ENCODE data around the gene UNC45A. TPM values are rescaled to one million over a fixed set of nuclear protein-coding genes. Genes with fewer than 3 reads are reported as not detected.
A peak's percentile ranks its signal among the peaks of the same experiment; 100 is the strongest.
"Not testable (repeated sequence)": the region's sequence is repeated elsewhere in the genome, so short reads cannot be mapped to it uniquely, and the experiment has no call there.

Gene UNC45A
- polyA plus RNA-seq, 3 donors from 2014 or later: 54.9 to 74.4 (median 59.3) TPM

- Mint-ChIP-seq H3K27ac (peak overlapping the region in 2 of 6 donors; percentile 7 to 9), H3K9me3 (no peaks in the 10 kb centered on the region), H3K27me3 (ENCODE audit: low read depth in 3 of 3) (peaks cover 0 to 2% (median 0%) of the 10 kb centered on the region in 3 donors), H3K4me1 (no peaks in the 10 kb centered on the region), H3K4me3 (no peak overlapping the region), H3K36me3 (peaks cover 40 to 59% (median 46%) of the 10 kb centered on the region in 3 donors)
- DNase-seq: no peak
Observed at GRCh38 chr15:90916461-90916860, 18.6 kb upstream of the UNC45A start.

- Mint-ChIP-seq H3K4me3 (no peak overlapping the region), H3K27ac (peak overlapping the region in 1 of 6 donors; percentile 30), H3K9me3 (no peaks in the 10 kb centered on the region), H3K36me3 (peaks cover 37 to 59% (median 49%) of the 10 kb centered on the region in 3 donors), H3K4me1 (no peaks in the 10 kb centered on the region), H3K27me3 (ENCODE audit: low read depth in 3 of 3) (peaks cover 0 to 2% (median 0%) of the 10 kb centered on the region in 3 donors)
- DNase-seq: no peak
Observed at GRCh38 chr15:90917569-90917968, 17.5 kb upstream of the UNC45A start.

GRCh38 chr15:90918034-90918788 is 16.9 kb upstream of the UNC45A start:
- Mint-ChIP-seq H3K27me3 (ENCODE audit: low read depth in 3 of 3) (peaks cover 0 to 2% (median 0%) of the 10 kb centered on the region in 3 donors), H3K4me1 (no peaks in the 10 kb centered on the region), H3K4me3 (no peak overlapping the region), H3K27ac (peak overlapping the region in 1 of 6 donors; percentile 69), H3K36me3 (peaks cover 36 to 54% (median 43%) of the 10 kb centered on the region in 3 donors), H3K9me3 (no peaks in the 10 kb centered on the region)
- DNase-seq: no peak

GRCh38 chr15:90918835-90919234 is 16.2 kb upstream of the UNC45A start:
- Mint-ChIP-seq H3K27ac (no peak overlapping the region), H3K4me3 (no peak overlapping the region), H3K27me3 (ENCODE audit: low read depth in 3 of 3) (peaks cover 0 to 2% (median 0%) of the 10 kb centered on the region in 3 donors), H3K9me3 (no peaks in the 10 kb centered on the region), H3K36me3 (peaks cover 31 to 48% (median 42%) of the 10 kb centered on the region in 3 donors), H3K4me1 (no peaks in the 10 kb centered on the region)
- DNase-seq: no peak

DNA sequence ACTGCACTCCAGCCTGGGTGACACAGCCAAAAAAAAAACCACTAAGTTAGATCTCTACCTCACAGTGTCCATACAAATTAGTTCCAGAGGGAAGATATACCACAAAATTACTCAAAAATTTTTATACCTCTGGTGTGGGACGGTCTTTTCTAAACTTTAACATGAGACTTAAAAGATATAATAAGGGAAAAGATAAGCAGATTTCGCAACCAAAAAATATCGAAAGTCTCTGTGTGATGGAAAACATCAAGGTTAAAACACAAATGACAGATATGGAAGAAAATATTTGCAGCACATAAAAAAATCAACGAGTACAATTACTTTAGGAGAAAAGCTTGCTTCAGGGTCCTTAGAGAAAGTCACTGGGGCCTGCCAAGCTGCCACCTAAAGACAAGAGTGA is 13.2 kb upstream of the UNC45A start:
- Mint-ChIP-seq H3K27ac (peak overlapping the region in 2 of 6 donors; percentile 28), H3K4me1 (no peaks in the 10 kb centered on the region), H3K4me3 (no peak overlapping the region), H3K9me3 (no peaks in the 10 kb centered on the region), H3K27me3 (ENCODE audit: low read depth in 3 of 3) (peaks cover 0 to 2% (median 0%) of the 10 kb centered on the region in 3 donors), H3K36me3 (peaks cover 26 to 38% (median 28%) of the 10 kb centered on the region in 3 donors)
- DNase-seq: no peak

GRCh38 chr15:90922712-90923322 is 12.3 kb upstream of the UNC45A start:
- H3K4me3 Mint-ChIP-seq; H3K27me3 Mint-ChIP-seq (ENCODE audit: low read depth in 3 of 3); H3K4me1 Mint-ChIP-seq; H3K9me3 Mint-ChIP-seq; DNase-seq; H3K27ac Mint-ChIP-seq: not testable (repeated sequence)
- H3K36me3 Mint-ChIP-seq: peaks cover 18 to 32% (median 22%) of the 10 kb centered on the region in 3 donors

DNA sequence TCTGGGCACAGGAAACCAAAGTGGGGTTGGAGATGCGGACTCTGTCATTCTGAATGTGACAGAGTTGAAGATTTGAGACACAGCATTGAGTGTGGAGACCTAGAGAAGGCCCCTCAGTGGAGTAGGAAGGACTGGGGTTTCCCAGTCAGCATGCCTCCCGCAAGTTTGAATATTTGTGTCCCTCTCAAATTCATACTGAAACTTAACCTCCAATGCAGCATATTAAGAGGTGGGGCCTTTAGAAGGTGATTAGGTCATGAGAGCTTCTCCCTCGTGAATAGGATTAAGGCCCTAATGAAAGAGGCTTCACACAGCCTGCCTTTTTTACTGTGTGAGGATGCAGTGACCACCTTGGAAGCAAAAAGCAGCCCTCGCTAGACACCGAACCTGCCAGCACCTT is 10.7 kb upstream of the UNC45A start:
- no peaks in the 10 kb centered on the region for H3K9me3 Mint-ChIP-seq
- H3K4me3 Mint-ChIP-seq: no peak overlapping the region
- H3K27me3 Mint-ChIP-seq (ENCODE audit: low read depth in 3 of 3): peaks cover 0 to 3% (median 0%) of the 10 kb centered on the region in 3 donors
- H3K27ac Mint-ChIP-seq: no peak overlapping the region
- H3K4me1 Mint-ChIP-seq: peaks cover 3 to 10% of the 10 kb centered on the region in 2 donors
- peaks cover 9 to 21% (median 14%) of the 10 kb centered on the region in 3 donors for H3K36me3 Mint-ChIP-seq
- no peak for DNase-seq

DNA sequence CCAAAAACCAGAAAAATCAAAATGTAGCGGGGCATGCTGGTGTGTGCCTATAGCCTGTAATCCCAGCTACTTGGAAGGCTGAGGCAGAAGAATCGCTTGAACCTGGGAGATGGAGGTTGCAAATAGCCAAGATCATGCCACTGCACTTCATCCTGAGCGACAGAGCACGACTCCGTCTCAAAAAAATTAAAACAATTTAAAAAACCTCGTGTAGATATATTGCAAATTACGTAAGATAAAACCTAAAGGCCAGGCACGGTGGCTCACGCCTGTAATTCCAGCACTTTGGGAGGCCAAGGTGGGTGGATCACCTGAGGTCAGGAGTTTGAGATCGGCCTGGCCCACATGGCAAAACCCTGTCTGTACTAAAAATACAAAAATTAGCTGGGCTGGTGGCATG is 8.3 kb upstream of the UNC45A start:
- H3K27me3 Mint-ChIP-seq (ENCODE audit: low read depth in 3 of 3); H3K4me3 Mint-ChIP-seq; H3K36me3 Mint-ChIP-seq; DNase-seq; H3K9me3 Mint-ChIP-seq; H3K27ac Mint-ChIP-seq: not testable (repeated sequence)
- peaks cover 24 to 31% of the 10 kb centered on the region in 2 donors for H3K4me1 Mint-ChIP-seq

DNA sequence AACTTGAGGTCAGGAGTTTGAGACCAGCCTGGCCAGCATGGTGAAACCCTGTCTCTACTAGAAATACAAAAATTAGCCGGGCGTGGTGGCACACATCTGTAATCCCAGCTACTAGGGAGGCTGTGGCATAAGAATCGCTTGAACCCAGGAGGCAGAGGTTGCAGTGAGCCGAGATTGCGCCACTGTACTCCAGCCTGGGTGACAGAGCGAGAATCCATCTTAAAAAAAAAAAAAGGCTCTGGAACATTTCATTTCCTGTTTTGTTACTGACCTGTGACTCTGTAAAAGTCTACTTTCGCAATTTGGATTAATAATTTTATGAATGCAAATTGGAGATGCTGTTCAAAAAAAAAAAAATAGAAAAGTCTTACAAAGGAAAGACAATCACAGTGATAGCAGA is 7.0 kb upstream of the UNC45A start:
- Mint-ChIP-seq H3K4me3 (peak overlapping the region in 3 of 5 donors; percentile 25 to 68 (median 31)), H3K27me3 (ENCODE audit: low read depth in 3 of 3) (peaks cover 0 to 13% (median 9%) of the 10 kb centered on the region in 3 donors), H3K27ac (peak overlapping the region in 3 of 6 donors; percentile 62 to 75 (median 64)), H3K4me1 (peaks cover 30 to 39% of the 10 kb centered on the region in 2 donors)
- not testable (repeated sequence) for H3K9me3 Mint-ChIP-seq, DNase-seq, H3K36me3 Mint-ChIP-seq

- Mint-ChIP-seq H3K4me3 (peak overlapping the region; percentile 92 to 97 (median 95)), H3K9me3 (no peaks in the 10 kb centered on the region), H3K27me3 (ENCODE audit: low read depth in 3 of 3) (peaks cover 0 to 16% (median 11%) of the 10 kb centered on the region in 3 donors), H3K36me3 (no peaks in the 10 kb centered on the region), H3K27ac (peak overlapping the region; percentile 93 to 98 (median 96)), H3K4me1 (peaks cover 35 to 46% of the 10 kb centered on the region in 2 donors)
- peak in 1 of 3 donors; percentile 4 for DNase-seq
Observed at GRCh38 chr15:90929246-90930019, 5.7 kb upstream of the UNC45A start.

DNA sequence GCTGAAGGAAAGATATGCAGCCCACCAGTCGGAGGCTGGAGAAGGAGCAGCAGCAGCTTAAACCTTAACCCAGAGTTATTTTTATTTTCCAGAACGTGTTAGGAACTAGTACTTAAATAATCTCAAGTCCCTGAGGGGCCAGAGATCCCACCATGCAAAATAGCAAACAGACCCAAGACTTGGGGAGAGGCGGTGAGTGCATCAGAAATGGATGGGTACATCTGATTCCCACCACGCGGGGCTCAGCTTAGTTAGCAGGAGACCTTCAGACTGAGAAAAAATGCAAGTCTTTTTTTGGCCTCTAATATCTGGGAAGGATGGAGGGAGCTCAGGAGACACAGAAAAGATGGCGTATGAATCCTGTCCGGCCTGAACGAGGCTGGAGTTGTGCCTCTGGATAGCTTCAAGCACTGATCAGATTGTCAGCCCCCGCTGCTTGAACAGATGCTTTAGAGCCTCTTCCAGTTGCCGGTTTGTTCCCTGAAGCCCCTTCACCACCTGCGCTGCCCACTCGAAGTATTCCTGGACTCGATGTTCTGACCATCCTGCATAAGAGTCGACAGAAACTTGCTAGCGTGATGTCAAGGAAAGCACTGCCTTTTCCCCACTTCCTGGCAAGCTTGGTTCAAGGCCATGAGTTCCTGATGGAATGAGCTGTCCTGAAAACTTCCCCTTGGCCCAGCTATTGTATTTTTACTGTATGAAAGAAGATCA is 4.1 kb upstream of the UNC45A start:
- H3K36me3 Mint-ChIP-seq: no peaks in the 10 kb centered on the region
- H3K9me3 Mint-ChIP-seq: no peaks in the 10 kb centered on the region
- H3K4me1 Mint-ChIP-seq: peaks cover 43 to 55% of the 10 kb centered on the region in 2 donors
- H3K4me3 Mint-ChIP-seq: peak overlapping the region; percentile 95 to 97 (median 96)
- no peak for DNase-seq
- H3K27ac Mint-ChIP-seq: peak overlapping the region; percentile 93 to 98 (median 96)
- H3K27me3 Mint-ChIP-seq (ENCODE audit: low read depth in 3 of 3): peaks cover 0 to 16% (median 11%) of the 10 kb centered on the region in 3 donors

DNA sequence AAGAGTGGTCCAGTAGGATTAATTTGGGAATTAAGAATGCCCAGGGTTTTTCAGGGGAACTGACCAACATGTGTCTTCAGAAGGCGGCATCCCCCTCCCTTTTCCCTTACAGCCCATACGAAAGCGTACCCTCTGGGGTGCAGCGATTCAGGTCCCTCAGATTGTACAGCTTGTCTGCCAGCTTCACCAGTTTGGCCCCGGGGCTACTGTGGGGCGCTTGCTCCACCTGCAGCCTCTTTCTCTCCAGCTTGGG is 3.6 kb upstream of the UNC45A start:
- Mint-ChIP-seq H3K4me3 (peak overlapping the region; percentile 95 to 97 (median 96)), H3K27ac (peak overlapping the region; percentile 93 to 98 (median 96)), H3K27me3 (ENCODE audit: low read depth in 3 of 3) (peaks cover 0 to 16% (median 11%) of the 10 kb centered on the region in 3 donors), H3K36me3 (no peaks in the 10 kb centered on the region), H3K9me3 (no peaks in the 10 kb centered on the region), H3K4me1 (peaks cover 48 to 60% of the 10 kb centered on the region in 2 donors)
- no peak for DNase-seq

Data from immature natural killer cell (primary cell).